Ascending aorta (tissue), 2 donors: ENCODE measurements around the gene DESI1. TPM values are rescaled to one million over a fixed set of nuclear protein-coding genes. Genes with fewer than 3 reads are reported as not detected.
"Not testable (repeated sequence)": the region's sequence is repeated elsewhere in the genome, so short reads cannot be mapped to it uniquely, and the experiment has no call there.

ENCODE experiments used
- DNase-seq, 2 donors: peaks; one replicate each; pipeline ENCODE4 v3.0.0-alpha.2; 2019; ENCODE audit warnings: low spot score in 2 of 2
- H3K27ac ChIP-seq, 2 donors: fragments of 200-600 bp; sonication (generic); one replicate each; pipeline ENCODE4 v1.5.1; 2016 to 2017; ENCODE audit warnings: mild to moderate bottlenecking in 1 of 2
- H3K27me3 ChIP-seq: fragments of 200-600 bp; sonication (generic); one replicate; pipeline ENCODE4 v1.5.1; 2017
- H3K36me3 ChIP-seq, 2 donors: fragments of 200-600 bp; sonication (generic); one replicate each; pipeline ENCODE4 v1.5.1; 2016
- H3K4me1 ChIP-seq, 2 donors: fragments of 200-600 bp; sonication (generic); one replicate each; pipeline ENCODE4 v1.5.1; 2016 to 2017; ENCODE audit warnings: mild to moderate bottlenecking in 1 of 2
- H3K4me3 ChIP-seq, 2 donors: fragments of 200-600 bp; sonication (generic); one replicate each; pipeline ENCODE4 v1.5.1; 2016 to 2017; ENCODE audit warnings: mild to moderate bottlenecking in 1 of 2
- H3K9me3 ChIP-seq, 2 donors: fragments of 200-600 bp; sonication (generic); one replicate each; pipeline ENCODE4 v1.5.1; 2016
- intact Hi-C: fragments of 100-400 bp; cut with DNase I; formaldehyde crosslinking; loops from one replicate; pipeline ENCODE4 v1.15.1; 2023
- total RNA-seq: library from RNA; depleted of rRNA; stranded (reverse); fragments of >200 nt; gene quantifications from one replicate; pipeline ENCODE4 v1.1.0, GENCODE V29; 2016
- TF ChIP-seq, protein P1 (sequence below), 3 experiments: fragments of 200-600 bp in 2 of 3; fragments of 450-650 bp in 1 of 3; sonication (generic) in 2 of 3; IDR thresholded peaks; one replicate each; pipeline ENCODE4 v1.5.1; 2016 to 2019; ENCODE audit warnings: antibody characterized with exemption in 3 of 3, mild to moderate bottlenecking in 1 of 3, moderate library complexity in 1 of 3

The DESI1 gene
- total RNA-seq, 1 donor from 2014 or later: 28.4 TPM

- Histone ChIP-seq H3K36me3 (peaks cover 69 to 88% of the 10 kb centered on the region in 2 donors), H3K4me1 (no peaks in the 10 kb centered on the region), H3K27me3 (no peaks in the 10 kb centered on the region), H3K9me3 (no peaks in the 10 kb centered on the region), H3K27ac (no peak overlapping the region), H3K4me3 (no peak overlapping the region)
- intact Hi-C loops: no loop called here
- TF ChIP-seq, protein P1, sequence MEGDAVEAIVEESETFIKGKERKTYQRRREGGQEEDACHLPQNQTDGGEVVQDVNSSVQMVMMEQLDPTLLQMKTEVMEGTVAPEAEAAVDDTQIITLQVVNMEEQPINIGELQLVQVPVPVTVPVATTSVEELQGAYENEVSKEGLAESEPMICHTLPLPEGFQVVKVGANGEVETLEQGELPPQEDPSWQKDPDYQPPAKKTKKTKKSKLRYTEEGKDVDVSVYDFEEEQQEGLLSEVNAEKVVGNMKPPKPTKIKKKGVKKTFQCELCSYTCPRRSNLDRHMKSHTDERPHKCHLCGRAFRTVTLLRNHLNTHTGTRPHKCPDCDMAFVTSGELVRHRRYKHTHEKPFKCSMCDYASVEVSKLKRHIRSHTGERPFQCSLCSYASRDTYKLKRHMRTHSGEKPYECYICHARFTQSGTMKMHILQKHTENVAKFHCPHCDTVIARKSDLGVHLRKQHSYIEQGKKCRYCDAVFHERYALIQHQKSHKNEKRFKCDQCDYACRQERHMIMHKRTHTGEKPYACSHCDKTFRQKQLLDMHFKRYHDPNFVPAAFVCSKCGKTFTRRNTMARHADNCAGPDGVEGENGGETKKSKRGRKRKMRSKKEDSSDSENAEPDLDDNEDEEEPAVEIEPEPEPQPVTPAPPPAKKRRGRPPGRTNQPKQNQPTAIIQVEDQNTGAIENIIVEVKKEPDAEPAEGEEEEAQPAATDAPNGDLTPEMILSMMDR (IDR thresholded peaks at IDR 0.05): no peak
- DNase-seq: no peak
Observed at GRCh38 chr22:41642331-41643110, 21.7 kb upstream of the DESI1 start.

DNA sequence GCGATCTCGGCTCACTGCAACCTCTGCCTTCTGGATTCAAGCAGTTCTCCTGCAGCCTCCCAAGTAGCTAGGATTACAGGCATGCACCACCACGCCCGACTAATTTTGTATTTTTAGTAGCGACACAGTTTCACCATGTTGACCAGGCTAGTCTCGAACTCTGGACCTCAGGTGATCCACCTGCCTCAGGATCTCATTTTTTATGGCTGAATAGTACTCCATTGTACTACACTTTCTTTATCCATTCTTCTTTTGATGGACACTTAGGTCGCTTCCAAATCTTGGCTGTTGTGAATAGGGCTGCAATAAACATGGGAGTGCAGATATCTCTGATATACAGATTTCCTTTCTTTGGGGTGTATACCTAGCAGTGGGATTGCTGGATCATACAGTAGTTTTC is 21.0 kb upstream of the DESI1 start:
- TF ChIP-seq, protein P1 (IDR thresholded peaks at IDR 0.05): no peak
- peaks cover 69 to 88% of the 10 kb centered on the region in 2 donors for H3K36me3 ChIP-seq
- no peak overlapping the region for H3K4me3 ChIP-seq
- intact Hi-C loops: no loop called here
- no peaks in the 10 kb centered on the region for H3K4me1 ChIP-seq
- H3K27ac ChIP-seq: no peak overlapping the region
- H3K27me3 ChIP-seq: no peaks in the 10 kb centered on the region
- DNase-seq: no peak
- no peaks in the 10 kb centered on the region for H3K9me3 ChIP-seq

DNA sequence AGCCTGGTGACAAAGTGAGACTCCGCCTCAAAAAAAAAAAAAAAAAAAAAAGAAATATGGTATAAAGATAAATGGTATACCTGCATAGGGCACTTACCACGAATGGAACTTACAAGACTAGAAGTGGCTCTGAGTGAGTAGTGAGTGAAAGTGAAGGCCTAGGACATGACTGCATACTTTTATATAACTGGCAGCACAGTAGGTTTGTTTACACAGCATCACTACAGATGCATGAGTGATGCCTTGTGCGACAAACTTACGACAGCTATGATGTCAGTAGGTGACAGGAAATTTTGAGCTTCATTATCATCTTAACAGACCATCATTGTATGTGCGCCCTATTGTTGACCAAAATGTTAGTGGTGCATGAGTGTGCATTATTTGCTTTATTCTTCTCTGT is 17.9 kb upstream of the DESI1 start:
- no peak for DNase-seq
- Histone ChIP-seq H3K4me1 (no peaks in the 10 kb centered on the region), H3K27ac (no peak overlapping the region), H3K27me3 (no peaks in the 10 kb centered on the region), H3K4me3 (no peak overlapping the region), H3K36me3 (peaks cover 73 to 95% of the 10 kb centered on the region in 2 donors), H3K9me3 (no peaks in the 10 kb centered on the region)
- TF ChIP-seq, protein P1 (IDR thresholded peaks at IDR 0.05): no peak
- intact Hi-C loops: no loop called here

- intact Hi-C loops: no loop called here
- Histone ChIP-seq H3K4me1 (no peaks in the 10 kb centered on the region), H3K4me3 (no peak overlapping the region), H3K36me3 (peaks cover 72 to 95% of the 10 kb centered on the region in 2 donors), H3K9me3 (no peaks in the 10 kb centered on the region), H3K27me3 (no peaks in the 10 kb centered on the region), H3K27ac (no peak overlapping the region)
- TF ChIP-seq, protein P1 (IDR thresholded peaks at IDR 0.05): no peak
- no peak for DNase-seq
Observed at GRCh38 chr22:41638124-41638523, 17.3 kb upstream of the DESI1 start.

DNA sequence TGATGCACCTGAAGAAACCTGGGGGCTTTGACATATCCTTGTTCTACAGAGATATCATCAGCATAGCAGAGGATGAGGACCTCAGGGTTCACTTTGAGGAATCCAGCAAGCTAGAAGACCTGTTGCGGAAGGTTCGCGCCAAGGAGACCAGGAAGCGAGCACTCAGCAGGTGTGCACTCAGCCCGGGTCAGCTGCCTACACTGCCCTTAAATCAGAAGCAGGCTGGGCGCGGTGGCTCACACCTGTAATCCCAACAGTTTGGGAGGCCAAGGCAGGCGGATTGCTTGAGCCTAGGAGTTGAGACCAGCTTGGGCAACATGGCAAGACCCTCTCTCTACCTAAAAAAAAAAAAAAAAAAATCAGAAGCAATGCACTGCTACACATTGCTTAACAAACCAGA is 16.8 kb upstream of the DESI1 start:
- H3K9me3 ChIP-seq, H3K4me1 ChIP-seq, H3K27me3 ChIP-seq, intact Hi-C loops, DNase-seq, H3K4me3 ChIP-seq, H3K27ac ChIP-seq: not testable (repeated sequence)
- H3K36me3 ChIP-seq: peaks cover 70 to 95% of the 10 kb centered on the region in 2 donors

DNA sequence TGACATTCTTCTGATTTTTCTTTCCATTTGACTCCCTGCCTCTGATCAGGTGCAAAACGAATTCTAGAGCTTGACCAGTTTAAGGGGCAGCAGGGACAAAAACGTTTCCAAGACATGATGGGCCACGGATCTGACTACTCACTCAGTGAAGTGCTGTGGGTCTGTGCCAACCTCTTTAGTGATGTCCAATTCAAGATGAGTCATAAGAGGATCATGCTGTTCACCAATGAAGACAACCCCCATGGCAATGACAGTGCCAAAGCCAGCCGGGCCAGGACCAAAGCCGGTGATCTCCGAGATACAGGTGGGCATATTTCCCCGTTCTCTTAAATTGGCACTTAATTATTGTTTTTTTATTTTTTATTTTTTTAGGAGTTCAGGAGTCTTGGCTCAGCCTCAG is 15.6 kb upstream of the DESI1 start:
- TF ChIP-seq, protein P1 (IDR thresholded peaks at IDR 0.05): no peak
- H3K27me3 ChIP-seq: no peaks in the 10 kb centered on the region

GRCh38 chr22:41634610-41635009 is 13.8 kb upstream of the DESI1 start:
- H3K27ac ChIP-seq, H3K4me3 ChIP-seq, H3K9me3 ChIP-seq, DNase-seq, H3K27me3 ChIP-seq, intact Hi-C loops, H3K4me1 ChIP-seq: not testable (repeated sequence)
- H3K36me3 ChIP-seq: peaks cover 67 to 88% of the 10 kb centered on the region in 2 donors

More for the DNA sequence above, 15.6 kb upstream of the DESI1 start:
- H3K27ac ChIP-seq: no peak overlapping the region
- intact Hi-C loops: no loop called here
- no peak overlapping the region for H3K4me3 ChIP-seq
- H3K4me1 ChIP-seq: no peaks in the 10 kb centered on the region
- H3K9me3 ChIP-seq: no peaks in the 10 kb centered on the region
- H3K36me3 ChIP-seq: peaks cover 67 to 91% of the 10 kb centered on the region in 2 donors
- DNase-seq: no peak

DNA sequence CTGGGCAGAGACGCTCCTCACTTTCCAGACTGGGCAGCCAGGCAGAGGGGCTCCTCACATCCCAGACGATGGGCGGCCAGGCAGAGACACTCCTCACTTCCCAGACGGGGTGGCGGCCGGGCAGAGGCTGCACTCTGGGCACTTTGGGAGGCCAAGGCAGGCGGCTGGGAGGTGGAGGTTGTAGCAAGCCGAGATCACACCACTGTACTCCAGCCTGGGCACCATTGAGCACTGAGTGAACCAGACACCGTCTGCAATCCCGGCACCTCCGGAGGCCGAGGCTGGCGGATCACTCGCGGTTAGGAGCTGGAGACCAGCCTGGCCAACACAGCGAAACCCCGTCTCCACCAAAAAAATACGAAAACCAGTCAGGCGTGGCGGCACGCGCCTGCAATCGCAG is 10.8 kb upstream of the DESI1 start:
- H3K27ac ChIP-seq, DNase-seq, H3K4me3 ChIP-seq, H3K27me3 ChIP-seq, intact Hi-C loops, H3K4me1 ChIP-seq, H3K9me3 ChIP-seq: not testable (repeated sequence)
- H3K36me3 ChIP-seq: peaks cover 71 to 87% of the 10 kb centered on the region in 2 donors

GRCh38 chr22:41631115-41631514 is 10.3 kb upstream of the DESI1 start:
- H3K9me3 ChIP-seq, H3K4me1 ChIP-seq, H3K27me3 ChIP-seq, intact Hi-C loops, DNase-seq, H3K27ac ChIP-seq, H3K4me3 ChIP-seq: not testable (repeated sequence)
- peaks cover 71 to 87% of the 10 kb centered on the region in 2 donors for H3K36me3 ChIP-seq
